DMS114 treated with DMSO at 0.1 percent for 48 hours (cell line): Measurements from ENCODE around the gene ALS2CL.

Experiments
- DNase-seq: peaks from one replicate; lab custom pipeline; 2025; ENCODE audit not compliant: unreplicated experiment; lab: John Stamatoyannopoulos, UW

Gene ALS2CL

GRCh38 chr3:46643701-46644100 is 49.8 kb downstream of the ALS2CL start:
- no peak for DNase-seq

GRCh38 chr3:46642971-46643370 is 50.5 kb downstream of the ALS2CL start:
- DNase-seq = no peak

GRCh38 chr3:46640927-46641326 is 52.6 kb downstream of the ALS2CL start:
- no peak for DNase-seq

DNA sequence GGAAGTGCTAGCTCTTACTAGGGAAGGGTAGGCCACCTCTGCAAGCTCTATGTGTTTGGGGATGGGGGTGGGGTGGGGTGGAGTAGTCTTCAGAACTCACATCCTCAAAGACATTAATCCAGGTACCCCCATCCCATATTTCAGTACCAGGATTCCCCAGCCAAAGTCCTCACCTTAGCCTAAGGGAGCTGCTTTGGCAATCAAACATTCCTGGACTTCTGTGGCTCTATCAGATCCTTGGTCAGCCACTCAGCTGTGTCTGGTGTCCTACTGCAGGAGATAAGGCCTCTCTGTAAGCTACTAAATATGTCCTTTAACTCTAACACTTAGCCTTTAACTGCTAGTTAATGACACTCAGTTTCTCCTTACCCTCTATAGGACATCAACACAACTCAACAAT is 54.3 kb downstream of the ALS2CL start:
- DNase-seq = no peak

DNA sequence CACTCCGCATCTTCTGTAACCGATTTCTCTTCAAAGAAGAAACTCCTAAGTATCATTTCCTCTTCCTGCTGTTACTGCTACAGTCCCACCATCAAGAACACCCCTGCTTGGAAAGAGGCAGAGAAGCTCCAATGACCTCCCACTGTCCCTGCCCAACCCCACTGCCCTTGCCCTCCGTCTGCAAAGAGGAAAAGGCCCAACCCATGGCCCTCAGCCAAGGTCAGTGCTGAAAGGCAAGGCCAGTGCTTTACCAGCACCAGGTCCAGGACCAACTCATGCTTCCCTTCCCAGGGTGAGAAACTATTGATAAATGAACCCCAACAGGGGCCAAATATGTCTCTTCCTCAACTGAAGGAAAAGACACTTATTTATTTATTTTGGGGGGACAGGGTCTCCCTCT is 58.6 kb downstream of the ALS2CL start:
- no peak for DNase-seq

DNA sequence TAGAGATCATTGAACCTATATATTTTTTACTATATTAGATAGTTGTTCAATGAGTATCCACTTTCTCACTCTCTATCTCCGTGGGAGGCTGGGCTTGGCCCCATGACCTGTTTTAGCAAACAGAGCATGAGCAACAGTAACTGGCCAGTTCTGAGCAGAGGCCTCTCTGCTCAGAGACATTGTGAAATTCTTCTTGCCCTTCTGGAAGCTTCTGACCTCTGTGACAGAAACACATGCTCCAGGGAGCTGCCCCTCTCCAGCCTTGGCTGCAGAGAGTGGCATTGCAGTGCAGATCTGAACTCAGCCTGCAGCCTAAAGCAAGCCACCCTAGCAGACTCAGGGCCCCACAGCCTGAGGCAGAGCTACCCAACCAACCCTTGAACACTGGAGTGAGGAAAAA is 60.7 kb downstream of the ALS2CL start:
- DNase-seq = no peak

DNA sequence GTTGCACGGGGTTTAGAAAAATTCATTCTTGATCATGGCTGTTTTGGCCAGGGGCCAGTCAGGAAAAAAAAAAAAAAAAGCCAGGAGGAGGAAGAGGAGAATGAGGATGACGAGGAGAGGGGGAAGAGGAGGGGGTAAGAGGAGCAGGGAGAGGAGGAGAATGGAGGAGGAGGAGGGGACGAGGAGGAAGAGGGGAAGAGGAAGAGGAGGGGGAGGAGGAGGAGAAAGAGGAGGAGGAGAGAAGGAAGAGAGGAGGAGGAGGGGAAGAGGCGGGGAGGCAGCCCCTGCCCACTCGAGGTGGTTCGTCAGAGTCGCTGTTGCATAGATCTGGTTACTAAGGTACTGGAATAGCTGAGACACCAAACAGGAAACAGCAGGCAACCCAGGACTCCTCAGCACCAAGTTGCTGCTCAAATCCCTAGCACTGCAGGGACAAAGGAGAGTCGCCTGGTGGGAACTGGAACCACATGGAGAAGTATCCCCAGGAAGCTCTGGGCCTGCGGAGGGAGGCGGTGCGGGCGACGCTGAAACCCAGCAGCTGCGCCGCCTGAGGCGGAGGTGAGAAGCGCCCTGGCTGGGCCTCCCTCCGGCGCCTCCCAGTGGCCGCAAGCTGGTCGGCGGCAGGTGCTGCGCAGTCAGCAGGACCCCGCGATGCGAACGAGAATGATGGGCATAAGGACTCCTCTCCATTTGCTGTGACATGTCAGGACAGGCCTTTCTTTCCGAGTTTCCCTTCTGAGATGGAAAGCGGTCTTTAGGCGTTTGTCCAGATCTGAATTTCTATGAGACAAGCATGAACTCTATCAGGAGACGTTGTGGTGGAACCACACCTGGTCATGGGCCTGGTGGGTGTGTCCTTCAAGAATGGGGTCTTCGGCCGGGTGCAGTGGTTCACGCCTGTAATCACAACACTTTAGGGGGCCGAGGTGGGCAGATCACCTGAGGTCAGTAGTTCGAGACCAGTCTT is 63.6 kb downstream of the ALS2CL start:
- DNase-seq = peak; percentile 56

- no peak for DNase-seq
Observed at GRCh38 chr3:46628901-46629369, 64.5 kb downstream of the ALS2CL start.

DNA sequence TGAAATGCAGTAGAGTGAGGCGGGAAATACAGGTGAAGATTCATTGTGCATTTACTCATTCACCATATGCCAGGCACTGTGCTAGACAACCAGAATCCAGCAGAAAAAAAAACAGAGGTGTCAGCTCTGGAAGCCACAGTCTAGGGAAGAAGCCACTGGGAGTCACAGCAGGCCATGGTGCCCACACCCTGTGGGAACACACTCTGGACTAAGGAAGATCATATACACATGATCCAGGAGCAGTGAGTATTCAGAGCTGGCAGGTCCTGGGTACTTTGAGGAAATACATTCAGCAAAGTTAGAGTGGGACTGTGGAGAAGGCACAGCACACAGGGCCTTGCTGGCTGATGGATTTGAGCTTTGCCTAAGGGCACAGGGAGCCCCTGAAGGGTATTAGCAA is 66.4 kb downstream of the ALS2CL start:
- DNase-seq = no peak

DNA sequence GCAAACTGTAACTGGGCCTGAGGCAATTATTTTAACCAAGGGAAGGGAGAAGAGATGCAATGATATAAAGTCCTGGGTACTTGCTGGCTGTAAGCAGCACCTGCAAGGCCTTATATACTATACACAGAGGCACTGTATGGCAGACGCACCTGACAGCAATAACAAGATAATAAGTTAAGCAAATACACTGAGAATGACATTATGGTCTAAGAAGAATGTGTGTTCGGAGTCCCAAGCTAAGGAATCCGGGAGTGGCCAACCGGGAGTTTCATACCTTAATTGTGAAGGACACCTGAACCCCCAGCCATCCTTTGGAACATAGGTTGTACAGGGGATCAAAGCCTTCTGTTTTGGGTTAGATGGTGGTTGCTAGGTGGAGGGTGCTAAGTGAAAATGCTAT is 67.4 kb downstream of the ALS2CL start:
- DNase-seq = no peak

- no peak for DNase-seq
Observed at GRCh38 chr3:46624975-46625490, 68.4 kb downstream of the ALS2CL start.

DNA sequence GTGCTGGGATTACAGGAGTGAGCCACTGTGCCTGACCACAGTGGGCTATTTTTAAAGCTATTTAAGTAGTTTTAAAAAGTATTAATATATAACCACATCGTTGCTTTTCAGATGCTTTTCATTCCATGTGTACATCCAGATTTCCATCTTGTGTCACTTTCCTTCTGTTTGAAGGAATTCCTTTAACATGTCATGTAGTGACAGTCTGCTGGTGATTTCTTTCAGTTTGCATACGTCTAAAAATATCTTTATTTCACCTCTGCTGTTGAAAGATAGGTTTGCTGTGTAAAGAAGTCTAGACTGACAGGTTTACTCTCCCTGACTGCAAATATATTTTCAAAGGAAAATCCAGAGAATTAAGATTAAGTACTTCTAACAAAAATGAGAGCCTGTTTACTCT is 68.9 kb downstream of the ALS2CL start:
- DNase-seq = no peak

GRCh38 chr3:46619845-46620778 is 73.4 kb downstream of the ALS2CL start:
- no peak for DNase-seq
